Upper lobe of left lung (tissue), 6 donors: ENCODE measurements around the gene LY6G6D. TPM values are rescaled to one million over a fixed set of nuclear protein-coding genes. Genes with fewer than 3 reads are reported as not detected.

Experiments
- ATAC-seq, 2 donors: fragments of 200-7000 bp; cut with Tn5 transposase; one replicate each; pipeline ENCODE4 v1.9.1; 2022; ENCODE audit warnings: mild to moderate bottlenecking in 2 of 2, moderate library complexity in 2 of 2; ENCODE audit not compliant: low FRiP score in 2 of 2
- DNase-seq, 2 donors: peaks; one replicate each; pipeline ENCODE4 v3.0.0-alpha.2; 2019 to 2020
- H3K27ac ChIP-seq, 4 donors: fragments of 200-600 bp; sonication (generic); one replicate each; pipeline ENCODE4 v1.5.1; 2016 to 2019
- H3K27me3 ChIP-seq, 4 donors: fragments of 200-600 bp; sonication (generic); one replicate each; pipeline ENCODE4 v1.5.1; 2017 to 2019
- H3K36me3 ChIP-seq, 4 donors: fragments of 200-600 bp; sonication (generic); one replicate each; pipeline ENCODE4 v1.5.1; 2016 to 2019
- H3K4me1 ChIP-seq, 4 donors: fragments of 200-600 bp; sonication (generic); one replicate each; pipeline ENCODE4 v1.5.1; 2018 to 2019
- H3K4me3 ChIP-seq, 4 donors: fragments of 200-600 bp; sonication (generic); one replicate each; pipeline ENCODE4 v1.5.1; 2017 to 2019; ENCODE audit warnings: mild to moderate bottlenecking in 2 of 4, moderate library complexity in 1 of 4
- H3K9me3 ChIP-seq, 4 donors: fragments of 200-600 bp; sonication (generic); one replicate each; pipeline ENCODE4 v1.5.1; 2018 to 2019
- CTCF ChIP-seq, 6 experiments: fragments of 450-650 bp in 4 of 6; fragments of 200-600 bp in 2 of 6; sonication (generic) in 2 of 6; IDR thresholded peaks; one replicate each; pipeline ENCODE4 v1.5.1; 2016 to 2019; ENCODE audit warnings: antibody characterized with exemption in 6 of 6
- EP300 ChIP-seq, 4 donors: sonication (generic); formaldehyde crosslinking; IDR thresholded peaks; one replicate each; pipeline ENCODE4 v1.5.1; 2017; ENCODE audit warnings: antibody characterized with exemption in 4 of 4, control low read depth in 2 of 4
- POLR2A ChIP-seq, 4 donors: fragments of 450-650 bp; IDR thresholded peaks; one replicate each; pipeline ENCODE4 v1.5.1; 2016 to 2017; ENCODE audit warnings: antibody characterized with exemption in 4 of 4, mild to moderate bottlenecking in 2 of 4
- POLR2AphosphoS5 ChIP-seq, 2 donors: sonication (generic); formaldehyde crosslinking; IDR thresholded peaks; one replicate each; pipeline ENCODE4 v1.5.1; 2017; ENCODE audit warnings: antibody characterized with exemption in 2 of 2
- WGBS, 2 donors: methylation state at CpG; one replicate each; pipeline ENCODE4 v1.1.5; 2017 to 2018; 5-methylcytosine and 5-hydroxymethylcytosine counted together
- total RNA-seq, 6 donors: library from RNA; depleted of rRNA in 4 of 6; stranded (reverse); fragments of >200 nt in 4 of 6; gene quantifications; one replicate each; pipeline versions ENCODE4 v1.1.0 to v1.2.1, GENCODE V29; 2016 to 2021
- donor health status: DM: no; HTN: no; CAD: no; lungs with moderate emphysema.
- donor health status: DM: no; HTN: yes; CAD: no; lungs with severe emphysema.

The LY6G6D gene
- total RNA-seq, 6 donors from 2014 or later = not detected

GRCh38 chr6:31739639-31740396, 24.7 kb downstream of the LY6G6D start, which contains the start of gene MSH5:
TSS of gene MSH5 (plus strand) at chr6:31740005. CDS start at chr6:31740467, 462 bp downstream.
- DNase-seq (peak; percentile 99 to 100), ATAC-seq (peak; percentile 95)
- Histone ChIP-seq H3K27me3 (no peaks in the 10 kb centered on the region), H3K27ac (peak within 1 kb of the TSS; percentile 82 to 99 (median 94)), H3K4me1 (peaks cover 36 to 46% (median 40%) of the 10 kb centered on the region in 4 donors), H3K36me3 (no peaks in the 10 kb centered on the region), H3K9me3 (no peaks in the 10 kb centered on the region), H3K4me3 (peak within 1 kb of the TSS; percentile 77 to 95 (median 80))
- WGBS, 2 donors = 0% methylated on average over 32 to 50 of the region's 58 CpGs
- peak; percentile 71 to 79 for TF ChIP-seq POLR2AphosphoS5 (IDR thresholded peaks at IDR 0.05)
- no peak for TF ChIP-seq CTCF (IDR thresholded peaks at IDR 0.05)
- peak in 2 of 4 donors; percentile 36 to 81 for TF ChIP-seq POLR2A (IDR thresholded peaks at IDR 0.05)
- TF ChIP-seq EP300 (IDR thresholded peaks at IDR 0.05) = no peak

GRCh38 chr6:31740397-31741223, 25.5 kb downstream of the LY6G6D start:
- Histone ChIP-seq H3K4me3 (peak overlapping the region; percentile 77 to 95 (median 80)), H3K36me3 (no peaks in the 10 kb centered on the region), H3K27ac (peak overlapping the region; percentile 68 to 99 (median 78)), H3K27me3 (no peaks in the 10 kb centered on the region), H3K4me1 (peaks cover 36 to 40% (median 39%) of the 10 kb centered on the region in 4 donors), H3K9me3 (no peaks in the 10 kb centered on the region)
- TF ChIP-seq CTCF (IDR thresholded peaks at IDR 0.05) = no peak
- no peak for TF ChIP-seq POLR2A (IDR thresholded peaks at IDR 0.05)
- no peak for TF ChIP-seq POLR2AphosphoS5 (IDR thresholded peaks at IDR 0.05)
- DNase-seq (peak; percentile 52 to 82), ATAC-seq (peak; percentile 14 to 16)
- 16 to 19% methylated on average over 29 of the region's 29 CpGs for WGBS, 2 donors

- TF ChIP-seq POLR2AphosphoS5 (IDR thresholded peaks at IDR 0.05) (no peak), POLR2A (IDR thresholded peaks at IDR 0.05) (no peak), CTCF (IDR thresholded peaks at IDR 0.05) (no peak), EP300 (IDR thresholded peaks at IDR 0.05) (no peak)
- H3K27me3 ChIP-seq = no peaks in the 10 kb centered on the region
- H3K4me1 ChIP-seq = peaks cover 33 to 38% (median 36%) of the 10 kb centered on the region in 4 donors
- H3K27ac ChIP-seq = no peak overlapping the region
- ATAC-seq (no peak), DNase-seq (no peak)
- H3K9me3 ChIP-seq = no peaks in the 10 kb centered on the region
- no peaks in the 10 kb centered on the region for H3K36me3 ChIP-seq
- H3K4me3 ChIP-seq = no peak overlapping the region
- WGBS, 2 donors = 92 to 98% methylated on average over 2 of the region's 2 CpGs
These were observed 26.7 kb downstream of the LY6G6D start for GRCh38 chr6:31741815-31742214.

GRCh38 chr6:31742894-31743293, 27.7 kb downstream of the LY6G6D start:
- H3K9me3 ChIP-seq = no peaks in the 10 kb centered on the region
- ATAC-seq = no peak
- WGBS, 2 donors = 85 to 91% methylated on average over 3 of the region's 3 CpGs
- H3K36me3 ChIP-seq = no peaks in the 10 kb centered on the region
- no peak overlapping the region for H3K27ac ChIP-seq
- no peaks in the 10 kb centered on the region for H3K27me3 ChIP-seq
- TF ChIP-seq POLR2A (IDR thresholded peaks at IDR 0.05) (no peak), EP300 (IDR thresholded peaks at IDR 0.05) (no peak), CTCF (IDR thresholded peaks at IDR 0.05) (no peak), POLR2AphosphoS5 (IDR thresholded peaks at IDR 0.05) (no peak)
- no peak for DNase-seq
- peaks cover 23 to 27% (median 26%) of the 10 kb centered on the region in 4 donors for H3K4me1 ChIP-seq
- H3K4me3 ChIP-seq = no peak overlapping the region
